PC-9 (cell line): ENCODE measurements around the gene MYMK.

Source experiments
- EZH2 ChIP-seq: fragments of 200-600 bp; sonication (generic); IDR thresholded peaks from 2 replicates; pipeline ENCODE4 v1.8.0; 2017; ENCODE audit warnings: antibody characterized with exemption, low read depth
- TF ChIP-seq, protein P1 (sequence below): fragments of 200-600 bp; sonication (generic); conservative IDR thresholded peaks from 2 replicates; pipeline ENCODE4 v1.6.1; 2017; ENCODE audit warnings: mixed run types, antibody characterized with exemption, mild to moderate bottlenecking, moderate library complexity

DNA sequence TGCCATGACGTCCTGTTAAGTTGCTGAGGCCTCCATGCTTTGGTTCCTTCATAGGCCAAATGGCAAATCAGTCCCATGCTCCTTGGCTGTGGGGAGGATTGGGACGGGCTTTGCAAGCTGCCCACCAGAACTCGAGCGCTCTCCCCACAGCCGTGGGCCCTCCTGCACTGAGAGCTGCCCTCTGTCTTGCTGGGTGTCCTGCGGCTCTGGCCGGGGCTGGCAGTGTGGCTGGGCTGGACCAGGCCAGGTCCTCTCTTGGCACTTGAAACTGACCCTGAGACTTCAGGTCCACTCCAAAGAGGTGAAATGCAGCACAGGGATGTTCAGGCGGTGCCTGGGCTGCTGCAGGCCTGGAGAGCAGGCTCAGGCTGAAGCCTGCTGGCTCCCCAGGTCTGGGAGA, 7.0 kb downstream of the MYMK start:
- TF ChIP-seq, protein P1, sequence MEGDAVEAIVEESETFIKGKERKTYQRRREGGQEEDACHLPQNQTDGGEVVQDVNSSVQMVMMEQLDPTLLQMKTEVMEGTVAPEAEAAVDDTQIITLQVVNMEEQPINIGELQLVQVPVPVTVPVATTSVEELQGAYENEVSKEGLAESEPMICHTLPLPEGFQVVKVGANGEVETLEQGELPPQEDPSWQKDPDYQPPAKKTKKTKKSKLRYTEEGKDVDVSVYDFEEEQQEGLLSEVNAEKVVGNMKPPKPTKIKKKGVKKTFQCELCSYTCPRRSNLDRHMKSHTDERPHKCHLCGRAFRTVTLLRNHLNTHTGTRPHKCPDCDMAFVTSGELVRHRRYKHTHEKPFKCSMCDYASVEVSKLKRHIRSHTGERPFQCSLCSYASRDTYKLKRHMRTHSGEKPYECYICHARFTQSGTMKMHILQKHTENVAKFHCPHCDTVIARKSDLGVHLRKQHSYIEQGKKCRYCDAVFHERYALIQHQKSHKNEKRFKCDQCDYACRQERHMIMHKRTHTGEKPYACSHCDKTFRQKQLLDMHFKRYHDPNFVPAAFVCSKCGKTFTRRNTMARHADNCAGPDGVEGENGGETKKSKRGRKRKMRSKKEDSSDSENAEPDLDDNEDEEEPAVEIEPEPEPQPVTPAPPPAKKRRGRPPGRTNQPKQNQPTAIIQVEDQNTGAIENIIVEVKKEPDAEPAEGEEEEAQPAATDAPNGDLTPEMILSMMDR = no peak
- no peak for TF ChIP-seq EZH2
